ENCODE results near the gene PARP15. TPM values are rescaled to one million over a fixed set of nuclear protein-coding genes. Genes with fewer than 3 reads are reported as not detected.

Gene PARP15
- total RNA-seq, 1 experiment from 2014 or later, result 0.15 TPM

- no peak for TF ChIP-seq ZNF425 (CRISPR knock-in tag; conservative IDR thresholded peaks at IDR 0.05)
- no peak for TF ChIP-seq ETV6 (CRISPR knock-in tag; IDR thresholded peaks at IDR 0.05)
- no peak for TF ChIP-seq ZNF396 (CRISPR knock-in tag; IDR thresholded peaks at IDR 0.05; ENCODE audit: borderline replicate concordance)
- TF ChIP-seq RELA (CRISPR knock-in tag; IDR thresholded peaks at IDR 0.05; ENCODE audit: borderline replicate concordance), result no peak
- no peak for TF ChIP-seq SMAD4 (CRISPR knock-in tag; IDR thresholded peaks at IDR 0.05)
- TF ChIP-seq JAZF1 (CRISPR knock-in tag; IDR thresholded peaks at IDR 0.05), result no peak
- TF ChIP-seq NR1H2 (CRISPR knock-in tag; IDR thresholded peaks at IDR 0.05), result no peak
- TF ChIP-seq GRHL2 (CRISPR knock-in tag; IDR thresholded peaks at IDR 0.05; ENCODE audit: insufficient replicate concordance, severe bottlenecking), result no peak
- TF ChIP-seq ATF1 (CRISPR knock-in tag; IDR thresholded peaks at IDR 0.05), result no peak
- no peak for TF ChIP-seq NFATC4 (CRISPR knock-in tag; IDR thresholded peaks at IDR 0.05)
- TF ChIP-seq ZNF532 (CRISPR knock-in tag; IDR thresholded peaks at IDR 0.05; ENCODE audit: borderline replicate concordance), result no peak
- no peak for TF ChIP-seq ZNF138 (CRISPR knock-in tag; conservative IDR thresholded peaks at IDR 0.05)
- TF ChIP-seq MXD4 (CRISPR knock-in tag; IDR thresholded peaks at IDR 0.05; ENCODE audit: borderline replicate concordance), result no peak
- TF ChIP-seq ZNF423 (CRISPR knock-in tag; IDR thresholded peaks at IDR 0.05), result no peak
These were observed 14.3 kb upstream of the PARP15 start (continued) for GRCh38 chr3:122562923-122563716.

GRCh38 chr3:122563717-122564025 is 13.8 kb upstream of the PARP15 start:
- ChIA-PET CTCF (interaction anchor here (0.6 to 1.2 kb wide), 3 partner anchors 97 to 214 kb away, joined by 3 to 8 read pairs (median 3); no protein-coding TSS in a partner anchor), POLR2A (no interaction called here)
- H3K4me1 Mint-ChIP-seq, result peaks cover 28% of the 10 kb centered on the region
- ATAC-seq (peak; percentile 12; the same call in 1 of the 2 replicates), DNase-seq (ENCODE audit: low spot score) (no peak)
- no peaks in the 10 kb centered on the region for H3K36me3 Mint-ChIP-seq
- H3K27me3 Mint-ChIP-seq (ENCODE audit: low read depth), result peaks cover 6% of the 10 kb centered on the region
- no peaks in the 10 kb centered on the region for H3K9me3 Mint-ChIP-seq
- peak overlapping the region; percentile 73 for H3K4me3 Mint-ChIP-seq
- H3K27ac Mint-ChIP-seq, result no peak overlapping the region
- TF ChIP-seq JAZF1 (CRISPR knock-in tag; IDR thresholded peaks at IDR 0.05) (no peak), AFF4 (CRISPR knock-in tag; IDR thresholded peaks at IDR 0.05; ENCODE audit: borderline replicate concordance) (no peak), SOX15 (CRISPR knock-in tag; IDR thresholded peaks at IDR 0.05) (no peak), ELF4 (CRISPR knock-in tag; IDR thresholded peaks at IDR 0.05; ENCODE audit: low read depth) (no peak), ZNF232 (CRISPR knock-in tag; IDR thresholded peaks at IDR 0.05) (no peak), CREM (CRISPR knock-in tag; IDR thresholded peaks at IDR 0.05) (no peak), USF2 (CRISPR knock-in tag; IDR thresholded peaks at IDR 0.05) (no peak), ZNF416 (CRISPR knock-in tag; IDR thresholded peaks at IDR 0.05) (no peak), ZNF532 (CRISPR knock-in tag; IDR thresholded peaks at IDR 0.05; ENCODE audit: borderline replicate concordance) (no peak)

Measured in WTC11 (cell line).